Spinal cord (tissue), 10 donors: ENCODE results near the gene SLC6A7. TPM values are rescaled to one million over a fixed set of nuclear protein-coding genes. Genes with fewer than 3 reads are reported as not detected.

Experiments
- DNase-seq, 6 donors: peaks; one replicate each; pipeline versions ENCODE4 v3.0.0 to v3.0.0-alpha.2; 2013 to 2015; ENCODE audit warnings: low spot score in 6 of 6, low read depth in 4 of 6
- H3K27ac ChIP-seq: one replicate; pipeline ENCODE4 v1.5.1; 2013; ENCODE audit warnings: low read depth, low read length, control low read depth
- H3K27me3 ChIP-seq: one replicate; pipeline ENCODE4 v1.6.1; 2013; ENCODE audit warnings: low read length; ENCODE audit not compliant: control insufficient read depth, insufficient read depth
- H3K36me3 ChIP-seq: one replicate; pipeline ENCODE4 v1.6.1; 2013; ENCODE audit warnings: low read length; ENCODE audit not compliant: control insufficient read depth, insufficient read depth
- H3K4me1 ChIP-seq: one replicate; pipeline ENCODE4 v1.6.1; 2013; ENCODE audit warnings: low read length; ENCODE audit not compliant: control insufficient read depth, insufficient read depth
- H3K4me3 ChIP-seq: one replicate; pipeline ENCODE4 v1.5.1; 2013; ENCODE audit warnings: low read depth, low read length, control low read depth
- H3K9me3 ChIP-seq: one replicate; pipeline ENCODE4 v1.6.1; 2013; ENCODE audit warnings: low read length; ENCODE audit not compliant: control insufficient read depth, insufficient read depth
- WGBS: methylation state at CpG from one replicate; pipeline ENCODE4 v1.1.5; 2013; ENCODE audit warnings: missing lambda C conversion rate; ENCODE audit not compliant: insufficient coverage; 5-methylcytosine and 5-hydroxymethylcytosine counted together
- polyA plus RNA-seq, 2 donors: library from polyadenylated mRNA; unstranded; fragments of 120-200 nt; gene quantifications; one replicate each; pipeline ENCODE4 v1.2.1, GENCODE V29; 2013; ENCODE audit not compliant: insufficient read length in 2 of 2
- total RNA-seq, 2 donors: library from RNA; depleted of rRNA in 1 of 2; stranded (reverse); fragments of 120-200 nt in 1 of 2; fragments of >200 nt in 1 of 2; gene quantifications; one replicate each; pipeline versions ENCODE4 v1.2.3 to v1.2.4, GENCODE V29; 2013 to 2014
- donor health status: healthy.

The SLC6A7 gene
- total and polyA plus RNA-seq, 4 donors, result 4.4 to 33.1 (median 17.2) TPM

DNA sequence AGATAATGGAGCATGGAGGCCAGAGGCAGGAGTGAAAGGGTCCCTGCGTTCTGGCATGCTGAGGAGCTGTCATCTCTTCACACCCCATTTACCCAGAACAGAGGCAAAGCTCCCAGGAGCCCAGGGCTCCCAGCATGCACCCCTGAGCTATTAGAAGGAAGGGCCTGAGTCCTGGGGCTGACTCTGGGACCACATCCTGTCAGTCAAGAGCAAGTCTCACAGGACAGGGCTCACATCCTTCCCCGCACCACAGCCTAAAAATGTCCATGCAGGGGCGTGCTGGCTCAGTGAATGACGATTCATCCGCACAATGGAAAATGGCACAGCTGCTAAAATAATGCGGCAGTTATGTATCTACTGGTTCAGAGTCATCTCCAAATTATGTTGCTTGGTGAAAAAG, 68.3 kb downstream of the SLC6A7 start:
- peak in 2 of 6 donors; percentile 28 to 75 for DNase-seq
- Histone ChIP-seq H3K9me3 (no peaks in the 10 kb centered on the region), H3K27me3 (no peaks in the 10 kb centered on the region), H3K4me1 (peaks cover 29% of the 10 kb centered on the region), H3K27ac (no peak overlapping the region), H3K4me3 (no peak overlapping the region), H3K36me3 (peaks cover 11% of the 10 kb centered on the region)
- WGBS, result 43% methylated on average over 5 of the region's 6 CpGs

Other genes with a start within 250 kb of the SLC6A7 start
- gene PDE6A, start 245.3 kb upstream of the SLC6A7 start, total RNA-seq, result under 1 TPM; 0.10 to 0.44 TPM
- gene PDE6A, start 245.3 kb upstream of the SLC6A7 start, polyA plus RNA-seq, result under 1 TPM; 0.06 to 0.24 TPM
- 100 to 1,000 TPM in 1 of 2 donors, 10 to 100 TPM in 1; 85.6 to 173 TPM for gene SLC26A2, start 229.3 kb upstream of the SLC6A7 start, total RNA-seq
- 10 to 100 TPM in 1 of 2 donors, 1 to 10 TPM in 1; 9.3 to 18.0 TPM for gene SLC26A2, start 229.3 kb upstream of the SLC6A7 start, polyA plus RNA-seq
- gene TIGD6, start 189.4 kb upstream of the SLC6A7 start, total RNA-seq, result 1 to 10 TPM; 5.4 to 7.5 TPM
- 1 to 10 TPM; 4.2 to 5.5 TPM for gene TIGD6, start 189.4 kb upstream of the SLC6A7 start, polyA plus RNA-seq
- 10 to 100 TPM; 28.3 to 33.3 TPM for gene HMGXB3, start 189.3 kb upstream of the SLC6A7 start, total RNA-seq
- 10 to 100 TPM; 29.4 to 36.9 TPM for gene HMGXB3, start 189.3 kb upstream of the SLC6A7 start, polyA plus RNA-seq
- gene CSF1R, start 103.5 kb upstream of the SLC6A7 start, total RNA-seq, result 10 to 100 TPM; 16.8 to 40.7 TPM
- 10 to 100 TPM; 54.8 to 66.5 TPM for gene CSF1R, start 103.5 kb upstream of the SLC6A7 start, polyA plus RNA-seq
- 100 to 1,000 TPM in 1 of 2 donors, 10 to 100 TPM in 1; 53.0 to 121 TPM for gene PDGFRB, start 34.2 kb upstream of the SLC6A7 start, total RNA-seq
- gene PDGFRB, start 34.2 kb upstream of the SLC6A7 start, polyA plus RNA-seq, result 10 to 100 TPM; 83.5 to 86.9 TPM
- gene CDX1, start 23.3 kb upstream of the SLC6A7 start, total RNA-seq, result under 1 TPM in 1 of 2 donors, not detected in 1; 0.28 TPM
- gene CDX1, start 23.3 kb upstream of the SLC6A7 start, polyA plus RNA-seq, result not detected
- 10 to 100 TPM in 1 of 2 donors, 1 to 10 TPM in 1; 5.7 to 26.1 TPM for gene CAMK2A, start 99.7 kb downstream of the SLC6A7 start, total RNA-seq
- gene CAMK2A, start 99.7 kb downstream of the SLC6A7 start, polyA plus RNA-seq, result 10 to 100 TPM; 21.0 to 26.8 TPM
- 10 to 100 TPM in 1 of 2 donors, 1 to 10 TPM in 1; 5.4 to 17.5 TPM for gene ARSI, start 112.8 kb downstream of the SLC6A7 start, total RNA-seq
- gene ARSI, start 112.8 kb downstream of the SLC6A7 start, polyA plus RNA-seq, result 1 to 10 TPM; 1.3 to 5.0 TPM
- 10 to 100 TPM in 1 of 2 donors, 1 to 10 TPM in 1; 8.7 to 22.5 TPM for gene TCOF1, start 167.6 kb downstream of the SLC6A7 start, total RNA-seq
- gene TCOF1, start 167.6 kb downstream of the SLC6A7 start, polyA plus RNA-seq, result 10 to 100 TPM; 22.2 to 26.3 TPM
- gene CD74, start 222.8 kb downstream of the SLC6A7 start, total RNA-seq, result 100 to 1,000 TPM in 1 of 2 donors, 10 to 100 TPM in 1; 96.3 to 175 TPM
- 100 to 1,000 TPM in 1 of 2 donors, 10 to 100 TPM in 1; 59.3 to 109 TPM for gene CD74, start 222.8 kb downstream of the SLC6A7 start, polyA plus RNA-seq